Measurements from ENCODE around the gene FGFR1OP2.

FGFR1OP2 gene

GRCh38 chr12:26970136-26970535 lies 31.9 kb downstream of the FGFR1OP2 start:
- Histone ChIP-seq H3K9ac (ENCODE audit: low read length) (no peak overlapping the region), H3K9me3 (ENCODE audit: insufficient read depth, low read depth, low read length) (no peaks in the 10 kb centered on the region), H3K27me3 (ENCODE audit: insufficient read depth, low read length) (no peaks in the 10 kb centered on the region), H2BK120ac (ENCODE audit: insufficient read depth, low read length, poor library complexity) (no peak overlapping the region), H3K79me2 (ENCODE audit: control insufficient read depth, insufficient read depth, low read length, poor library complexity) (no peaks in the 10 kb centered on the region), H2BK12ac (ENCODE audit: low read length) (no peak overlapping the region), H2BK5ac (ENCODE audit: low read depth, low read length, poor library complexity) (no peak overlapping the region), H3K79me1 (ENCODE audit: low read length) (no peaks in the 10 kb centered on the region), H3K23ac (ENCODE audit: low read length) (no peak overlapping the region), H4K12ac (ENCODE audit: low read depth, low read length) (no peak overlapping the region), H3K4me1 (ENCODE audit: control insufficient read depth in 1 of 2, insufficient read depth in 2 of 2, low read length in 2 of 2) (no peaks in the 10 kb centered on the region), H3K27ac (ENCODE audit: low read depth, low read length) (no peak overlapping the region), H3K14ac (ENCODE audit: low read length) (no peak overlapping the region), H3K4me3 (ENCODE audit: low read depth, low read length) (no peak overlapping the region), H2AFZ (ENCODE audit: insufficient read depth, low read length, poor library complexity) (no peak overlapping the region), H3K4ac (ENCODE audit: low read depth, low read length) (no peak overlapping the region), H3K4me2 (ENCODE audit: low read length) (no peak overlapping the region), H2AK5ac (ENCODE audit: low read length) (no peak overlapping the region), H3K18ac (ENCODE audit: low read length) (no peak overlapping the region), H3K36me3 (ENCODE audit: control insufficient read depth in 1 of 2, insufficient read depth in 2 of 2, low read length in 2 of 2) (peaks cover 5 to 6% of the 10 kb centered on the region in 2 experiments), H4K8ac (ENCODE audit: low read depth, low read length) (no peak overlapping the region), H4K91ac (ENCODE audit: low read depth, low read length) (no peak overlapping the region)
- no peak for DNase-seq
- WGBS (ENCODE audit: extremely low coverage, insufficient coverage, insufficient read length) = no CpG with 5 or more reads among the region's 2 CpGs

GRCh38 chr12:26971963-26972362 lies 33.7 kb downstream of the FGFR1OP2 start:
- no CpG with 5 or more reads among the region's 2 CpGs for WGBS (ENCODE audit: extremely low coverage, insufficient coverage, insufficient read length)
- H3K27me3 ChIP-seq (ENCODE audit: insufficient read depth, low read length) = no peaks in the 10 kb centered on the region
- H2AFZ ChIP-seq (ENCODE audit: insufficient read depth, low read length, poor library complexity) = no peak overlapping the region
- H3K4me2 ChIP-seq (ENCODE audit: low read length) = no peak overlapping the region
- H3K14ac ChIP-seq (ENCODE audit: low read length) = no peak overlapping the region
- DNase-seq = no peak
- no peak overlapping the region for H3K23ac ChIP-seq (ENCODE audit: low read length)
- no peak overlapping the region for H3K4ac ChIP-seq (ENCODE audit: low read depth, low read length)
- no peak overlapping the region for H3K4me3 ChIP-seq (ENCODE audit: low read depth, low read length)
- H4K91ac ChIP-seq (ENCODE audit: low read depth, low read length) = no peak overlapping the region
- no peaks in the 10 kb centered on the region for H3K4me1 ChIP-seq (ENCODE audit: control insufficient read depth in 1 of 2, insufficient read depth in 2 of 2, low read length in 2 of 2)
- H4K12ac ChIP-seq (ENCODE audit: low read depth, low read length) = no peak overlapping the region
- H3K79me2 ChIP-seq (ENCODE audit: control insufficient read depth, insufficient read depth, low read length, poor library complexity) = no peaks in the 10 kb centered on the region
- no peaks in the 10 kb centered on the region for H3K9me3 ChIP-seq (ENCODE audit: insufficient read depth, low read depth, low read length)
- no peak overlapping the region for H3K18ac ChIP-seq (ENCODE audit: low read length)
- H2BK5ac ChIP-seq (ENCODE audit: low read depth, low read length, poor library complexity) = no peak overlapping the region
- H2BK12ac ChIP-seq (ENCODE audit: low read length) = no peak overlapping the region
- H3K36me3 ChIP-seq (ENCODE audit: control insufficient read depth in 1 of 2, insufficient read depth in 2 of 2, low read length in 2 of 2) = peaks cover 3 to 4% of the 10 kb centered on the region in 2 experiments
- H3K27ac ChIP-seq (ENCODE audit: low read depth, low read length) = no peak overlapping the region
- no peak overlapping the region for H2BK120ac ChIP-seq (ENCODE audit: insufficient read depth, low read length, poor library complexity)
- no peak overlapping the region for H4K8ac ChIP-seq (ENCODE audit: low read depth, low read length)
- H2AK5ac ChIP-seq (ENCODE audit: low read length) = no peak overlapping the region
- no peak overlapping the region for H3K9ac ChIP-seq (ENCODE audit: low read length)
- no peaks in the 10 kb centered on the region for H3K79me1 ChIP-seq (ENCODE audit: low read length)

- H3K27ac ChIP-seq (ENCODE audit: low read depth, low read length) = no peak overlapping the region
Measured at GRCh38 chr12:26976687-26977086, 38.4 kb downstream of the FGFR1OP2 start.

GRCh38 chr12:26978801-26979200 lies 40.5 kb downstream of the FGFR1OP2 start:
- H3K27ac ChIP-seq (ENCODE audit: low read depth, low read length) = no peak overlapping the region
- no peak overlapping the region for H3K18ac ChIP-seq (ENCODE audit: low read length)
- H3K79me2 ChIP-seq (ENCODE audit: control insufficient read depth, insufficient read depth, low read length, poor library complexity) = no peaks in the 10 kb centered on the region
- no peak overlapping the region for H3K4ac ChIP-seq (ENCODE audit: low read depth, low read length)
- no peak overlapping the region for H2BK120ac ChIP-seq (ENCODE audit: insufficient read depth, low read length, poor library complexity)
- no peak overlapping the region for H3K14ac ChIP-seq (ENCODE audit: low read length)
- no peak overlapping the region for H3K4me2 ChIP-seq (ENCODE audit: low read length)
- no peak overlapping the region for H3K9ac ChIP-seq (ENCODE audit: low read length)
- no peaks in the 10 kb centered on the region for H3K79me1 ChIP-seq (ENCODE audit: low read length)
- H3K4me1 ChIP-seq (ENCODE audit: control insufficient read depth in 1 of 2, insufficient read depth in 2 of 2, low read length in 2 of 2) = no peaks in the 10 kb centered on the region
- no peaks in the 10 kb centered on the region for H3K27me3 ChIP-seq (ENCODE audit: insufficient read depth, low read length)
- H4K12ac ChIP-seq (ENCODE audit: low read depth, low read length) = no peak overlapping the region
- H4K8ac ChIP-seq (ENCODE audit: low read depth, low read length) = no peak overlapping the region
- DNase-seq = no peak
- no peak overlapping the region for H2BK12ac ChIP-seq (ENCODE audit: low read length)
- no peak overlapping the region for H2BK5ac ChIP-seq (ENCODE audit: low read depth, low read length, poor library complexity)
- no peak overlapping the region for H2AK5ac ChIP-seq (ENCODE audit: low read length)
- WGBS (ENCODE audit: extremely low coverage, insufficient coverage, insufficient read length) = no CpG with 5 or more reads among the region's 1 CpG
- H3K9me3 ChIP-seq (ENCODE audit: insufficient read depth, low read depth, low read length) = no peaks in the 10 kb centered on the region
- no peak overlapping the region for H3K4me3 ChIP-seq (ENCODE audit: low read depth, low read length)
- H3K36me3 ChIP-seq (ENCODE audit: control insufficient read depth in 1 of 2, insufficient read depth in 2 of 2, low read length in 2 of 2) = no peaks in the 10 kb centered on the region
- no peak overlapping the region for H3K23ac ChIP-seq (ENCODE audit: low read length)
- no peak overlapping the region for H4K91ac ChIP-seq (ENCODE audit: low read depth, low read length)
- no peak overlapping the region for H2AFZ ChIP-seq (ENCODE audit: insufficient read depth, low read length, poor library complexity)

More at GRCh38 chr12:26976687-26977086, 38.4 kb downstream of the FGFR1OP2 start:
- no peak overlapping the region for H3K4me3 ChIP-seq (ENCODE audit: low read depth, low read length)
- H2AK5ac ChIP-seq (ENCODE audit: low read length) = no peak overlapping the region
- H2BK12ac ChIP-seq (ENCODE audit: low read length) = no peak overlapping the region
- H3K36me3 ChIP-seq (ENCODE audit: control insufficient read depth in 1 of 2, insufficient read depth in 2 of 2, low read length in 2 of 2) = peaks cover 0 to 3% of the 10 kb centered on the region in 2 experiments
- no peaks in the 10 kb centered on the region for H3K27me3 ChIP-seq (ENCODE audit: insufficient read depth, low read length)
- H2BK120ac ChIP-seq (ENCODE audit: insufficient read depth, low read length, poor library complexity) = no peak overlapping the region
- no peaks in the 10 kb centered on the region for H3K79me2 ChIP-seq (ENCODE audit: control insufficient read depth, insufficient read depth, low read length, poor library complexity)
- H3K18ac ChIP-seq (ENCODE audit: low read length) = no peak overlapping the region
- no peak overlapping the region for H3K4me2 ChIP-seq (ENCODE audit: low read length)
- WGBS (ENCODE audit: extremely low coverage, insufficient coverage, insufficient read length) = no CpG with 5 or more reads among the region's 2 CpGs
- H2AFZ ChIP-seq (ENCODE audit: insufficient read depth, low read length, poor library complexity) = no peak overlapping the region
- no peak overlapping the region for H3K14ac ChIP-seq (ENCODE audit: low read length)
- no peaks in the 10 kb centered on the region for H3K9me3 ChIP-seq (ENCODE audit: insufficient read depth, low read depth, low read length)
- H3K4me1 ChIP-seq (ENCODE audit: control insufficient read depth in 1 of 2, insufficient read depth in 2 of 2, low read length in 2 of 2) = no peaks in the 10 kb centered on the region
- no peak overlapping the region for H4K91ac ChIP-seq (ENCODE audit: low read depth, low read length)
- H2BK5ac ChIP-seq (ENCODE audit: low read depth, low read length, poor library complexity) = no peak overlapping the region
- H4K12ac ChIP-seq (ENCODE audit: low read depth, low read length) = no peak overlapping the region
- no peaks in the 10 kb centered on the region for H3K79me1 ChIP-seq (ENCODE audit: low read length)
- no peak overlapping the region for H3K9ac ChIP-seq (ENCODE audit: low read length)
- H4K8ac ChIP-seq (ENCODE audit: low read depth, low read length) = no peak overlapping the region
- DNase-seq = no peak
- H3K4ac ChIP-seq (ENCODE audit: low read depth, low read length) = no peak overlapping the region
- H3K23ac ChIP-seq (ENCODE audit: low read length) = no peak overlapping the region
